NCI-H446 treated with DMSO at 0.1 percent for 48 hours (cell line): ENCODE measurements around the gene LSM3.

Experiments used
- DNase-seq: peaks from one replicate; lab custom pipeline; 2025; lab: John Stamatoyannopoulos, UW

Gene LSM3

DNA sequence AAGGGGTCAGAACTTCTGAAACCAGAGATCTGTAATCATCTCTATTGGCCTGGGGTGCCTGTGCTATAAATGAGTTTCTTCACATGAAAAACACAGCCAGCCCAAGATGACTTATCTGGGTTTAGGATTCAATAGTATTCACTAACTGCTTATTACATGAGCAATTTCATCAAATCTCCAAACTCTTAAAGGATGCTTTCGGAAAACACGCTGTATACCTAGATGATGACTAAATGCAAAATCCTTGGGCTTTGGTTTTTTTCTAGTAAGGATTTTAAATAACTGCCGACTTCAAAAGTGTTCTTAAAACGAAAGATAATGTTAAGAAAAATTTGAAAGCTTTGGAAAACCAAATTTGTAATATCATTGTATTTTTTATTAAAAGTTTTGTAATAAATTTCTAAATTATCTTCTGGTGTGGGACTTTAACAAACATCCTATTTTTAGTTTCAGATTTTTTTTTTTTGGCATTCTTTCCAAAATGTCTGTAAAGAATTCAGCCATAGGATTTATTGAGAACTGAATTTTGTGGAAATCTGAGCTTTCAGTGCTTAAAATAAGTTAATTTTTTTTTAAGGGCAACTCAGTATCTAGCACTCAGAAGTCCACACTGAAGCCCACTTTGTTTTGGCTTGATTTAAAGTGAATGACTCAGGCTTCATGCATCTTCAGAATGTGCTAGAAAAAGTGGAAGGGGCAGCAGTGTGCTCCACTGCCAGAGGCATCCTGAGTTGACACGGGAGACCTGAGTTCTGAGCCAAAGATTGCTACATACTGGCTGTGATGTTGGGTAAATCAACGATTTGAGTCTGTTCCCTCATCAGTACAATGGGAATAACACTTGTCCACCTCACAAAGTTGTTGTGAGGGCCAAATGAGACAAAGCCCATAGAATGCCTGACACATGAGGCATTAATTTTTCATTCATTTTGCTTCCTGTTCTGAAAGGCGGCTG is 35.1 kb upstream of the LSM3 start:
- DNase-seq, result no peak

DNA sequence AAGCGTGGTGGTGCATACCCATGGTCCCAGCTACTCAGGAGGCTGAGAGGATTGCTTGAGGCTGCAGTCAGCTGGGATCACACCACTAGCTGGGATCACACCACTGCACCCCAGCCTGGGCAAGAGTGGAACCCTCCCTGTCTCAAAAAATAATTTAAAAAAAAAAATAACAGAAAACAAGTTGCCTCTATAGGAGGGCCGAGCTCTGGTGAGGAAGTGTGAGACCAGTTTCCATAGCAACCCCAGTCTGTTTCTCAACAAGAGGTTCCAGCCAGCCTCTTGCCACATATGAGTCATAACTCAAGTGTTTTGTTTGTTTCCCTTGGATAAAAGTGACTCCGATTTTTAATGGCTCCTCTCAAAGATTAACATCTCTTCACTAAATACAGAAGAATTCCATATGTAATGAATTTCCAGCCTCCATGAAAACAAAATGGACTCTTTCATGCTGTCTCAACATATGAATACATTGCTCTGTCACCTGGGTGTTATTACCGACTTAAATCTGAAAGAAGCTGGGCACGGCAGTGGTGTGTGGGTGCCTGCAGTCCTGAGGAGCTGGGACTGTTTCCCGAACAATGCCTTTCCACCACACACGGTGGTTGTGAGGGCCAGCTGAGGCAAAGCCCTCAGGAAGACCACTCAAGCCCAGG is 34.1 kb upstream of the LSM3 start:
- peak; percentile 77 for DNase-seq

DNA sequence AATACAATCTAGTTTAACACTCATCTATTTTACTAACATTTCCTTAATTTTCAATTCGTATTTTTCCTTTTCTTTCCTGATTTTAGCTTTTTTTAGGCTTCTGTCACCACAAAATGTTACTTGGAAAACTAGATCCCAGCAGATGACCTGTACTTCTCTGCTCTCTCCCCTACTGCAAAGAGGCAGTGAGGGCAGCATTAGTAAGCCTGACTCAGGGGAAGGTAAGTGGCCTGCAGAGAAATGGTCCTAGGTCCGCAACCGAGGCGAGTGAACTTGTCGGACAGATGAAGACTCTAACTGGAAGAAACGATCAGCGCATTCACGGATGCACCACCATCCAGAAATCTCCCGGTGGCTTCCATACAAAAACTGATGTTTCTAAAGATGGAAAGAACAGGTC is 33.4 kb upstream of the LSM3 start:
- no peak for DNase-seq

DNA sequence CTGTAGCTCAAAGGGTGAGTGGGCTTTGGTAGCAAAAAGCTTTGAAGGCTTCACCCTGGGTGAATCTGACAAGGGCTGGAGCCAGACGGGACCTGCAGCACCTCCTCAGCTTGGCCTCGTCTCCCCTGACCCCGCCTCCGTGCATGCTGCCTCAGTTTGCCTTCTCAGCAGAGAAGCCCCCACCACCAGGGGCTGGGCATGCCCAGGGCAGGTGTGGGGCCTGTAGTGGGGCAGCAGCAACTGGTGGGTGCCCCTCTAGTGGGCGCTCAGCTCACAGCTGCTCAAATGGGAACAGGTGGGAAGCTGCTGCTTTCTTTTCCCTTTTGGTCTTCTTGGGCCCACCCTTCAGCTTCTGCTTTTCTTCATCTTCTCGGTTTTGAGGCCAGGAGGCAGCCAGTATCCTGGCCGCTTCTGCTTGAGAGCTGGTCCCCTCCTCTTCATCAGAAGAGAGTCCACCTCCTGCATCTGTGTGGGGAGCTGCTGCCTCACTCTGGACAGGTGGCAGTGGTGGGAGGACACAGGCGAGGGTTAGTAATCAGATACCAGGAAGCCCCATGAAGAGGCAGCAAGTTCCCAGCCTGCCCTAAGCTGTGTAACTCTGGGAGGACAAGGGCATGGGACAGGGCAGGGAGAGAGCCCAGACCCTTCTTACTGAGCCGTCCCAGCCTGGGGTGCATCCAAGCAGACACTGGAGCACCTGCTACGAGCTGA is 32.8 kb upstream of the LSM3 start:
- DNase-seq, result no peak

DNA sequence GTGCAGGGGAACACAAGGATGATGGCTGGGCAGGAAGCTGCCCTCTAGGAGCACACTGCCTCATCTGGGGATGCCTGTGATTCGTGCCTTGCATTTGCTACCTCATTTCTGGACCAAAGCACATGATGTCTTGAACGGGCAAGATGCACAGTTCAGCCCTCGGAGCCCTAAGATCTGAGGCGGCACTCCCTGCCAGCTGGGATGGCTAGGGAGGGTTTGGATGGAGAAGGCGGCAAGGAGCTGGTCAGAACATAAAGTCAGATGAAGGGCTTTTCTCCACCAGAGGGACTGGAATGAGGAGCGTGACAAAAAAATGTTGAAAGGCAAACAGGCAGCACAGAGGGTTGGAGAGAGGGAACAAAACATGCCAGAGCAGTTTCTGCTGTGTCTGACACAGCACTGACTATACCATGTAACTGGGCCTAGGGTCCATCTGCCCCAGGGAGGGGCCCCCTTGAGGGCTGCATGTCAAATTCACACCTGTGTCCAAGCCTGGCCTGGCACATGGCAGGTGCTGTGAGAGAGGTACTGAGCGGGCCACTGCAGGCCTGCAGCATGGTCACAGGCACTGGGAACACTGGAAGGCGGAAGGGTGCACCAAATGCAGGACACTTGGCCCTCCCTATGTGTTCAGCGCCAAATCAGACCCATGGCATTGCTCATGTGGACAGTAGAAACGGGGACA is 32.1 kb upstream of the LSM3 start:
- DNase-seq, result no peak

DNA sequence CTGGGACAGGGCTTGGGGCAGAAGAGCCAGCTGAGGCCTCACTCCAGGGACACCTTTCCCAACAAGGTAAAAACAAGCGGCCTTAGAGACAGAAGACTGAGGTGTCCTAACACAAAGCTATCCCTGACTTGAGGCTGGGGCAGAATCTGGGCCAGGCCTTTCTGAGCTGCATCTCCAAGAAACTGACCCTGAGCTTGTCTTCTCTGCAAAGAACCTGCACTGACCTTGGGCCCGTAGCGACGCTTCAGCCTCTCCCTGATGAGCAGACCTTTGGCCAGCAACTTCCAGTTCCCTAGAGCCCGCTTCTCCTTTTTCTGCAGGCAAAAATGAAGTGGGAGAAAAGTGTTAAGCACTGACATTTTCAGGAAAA is 31.6 kb upstream of the LSM3 start:
- no peak for DNase-seq

DNA sequence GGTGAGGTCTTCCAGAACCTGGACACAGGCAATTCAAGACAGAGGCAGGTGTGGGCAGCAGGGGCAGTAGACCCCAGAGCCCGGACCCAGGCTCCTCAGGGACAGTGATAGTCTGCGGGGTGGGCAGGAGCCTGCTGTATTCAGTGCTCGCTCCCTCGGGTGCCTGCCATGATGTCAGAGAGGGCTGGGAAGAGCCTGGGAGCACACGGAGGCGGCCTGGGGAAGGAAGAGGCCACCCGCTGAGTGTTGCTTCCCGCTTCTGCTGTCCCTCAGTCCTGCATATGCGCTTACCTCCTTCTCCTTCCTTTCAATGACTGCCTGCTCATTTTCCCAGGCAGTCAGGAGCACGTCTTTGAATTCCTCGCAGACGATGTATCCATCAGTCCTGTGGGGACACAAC is 31.0 kb upstream of the LSM3 start:
- no peak for DNase-seq

DNA sequence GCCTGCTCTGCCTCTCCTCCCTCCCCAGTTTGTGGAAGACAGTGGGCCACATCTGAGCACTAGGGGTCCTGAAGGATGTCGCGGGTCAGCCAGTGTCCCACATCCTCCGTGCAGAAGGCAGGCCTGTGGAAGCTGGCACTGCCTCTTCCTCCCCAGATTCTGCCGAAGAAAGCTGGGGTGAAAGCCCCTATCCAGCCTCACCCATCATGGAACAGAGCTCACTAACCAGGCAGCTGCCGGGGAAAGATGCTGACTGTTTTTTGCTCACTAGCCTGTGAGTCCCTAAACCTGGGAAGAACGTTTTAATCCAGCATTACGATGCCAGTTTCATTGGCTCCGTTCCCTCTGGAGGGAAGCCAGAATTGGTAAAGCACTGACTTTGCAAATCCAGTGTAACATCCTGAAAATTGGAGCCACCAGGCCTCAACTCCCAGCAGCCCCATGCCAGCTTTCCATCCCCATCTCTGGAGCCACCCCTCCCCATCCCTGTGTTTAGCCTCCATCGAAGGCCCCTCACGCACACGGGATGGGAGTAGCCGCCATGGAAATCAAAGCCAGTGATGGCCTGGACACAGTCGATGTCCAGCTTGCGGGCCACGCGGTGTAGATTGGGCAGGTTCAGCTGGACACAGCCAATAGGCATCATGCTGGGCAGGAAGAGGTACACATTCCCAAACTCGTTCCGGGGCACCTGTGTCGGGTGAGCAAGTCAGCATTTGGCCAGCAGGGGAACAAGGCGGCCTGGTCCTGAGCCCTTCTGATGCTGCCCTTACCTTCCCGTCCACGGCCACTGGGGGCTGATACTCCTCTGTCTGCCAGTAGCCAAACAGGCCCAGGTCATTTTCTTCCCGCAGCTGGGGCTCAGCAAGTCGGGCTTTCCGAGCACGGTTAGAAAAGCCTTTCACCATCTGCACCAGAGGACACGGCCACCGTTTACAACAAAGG is 30.3 kb upstream of the LSM3 start:
- no peak for DNase-seq

DNA sequence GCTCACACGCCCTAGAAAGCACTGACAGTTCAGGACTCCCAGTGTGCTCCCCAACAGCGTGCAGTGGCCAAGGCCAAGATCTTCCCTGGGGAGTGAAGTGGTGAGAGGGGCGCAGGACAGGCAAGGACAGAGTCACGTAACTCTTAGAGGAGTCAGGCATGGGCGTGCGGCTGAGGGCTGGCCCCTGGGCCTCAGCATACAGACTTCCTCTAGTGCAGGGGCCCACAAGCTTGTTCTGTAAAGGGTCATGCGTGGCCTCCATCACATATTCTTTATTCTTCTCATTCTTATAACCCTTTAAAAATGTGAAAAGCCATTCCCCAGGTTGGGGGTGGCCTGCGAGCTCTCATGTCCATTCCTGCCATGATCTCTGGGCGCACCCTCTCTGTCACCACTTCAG is 28.5 kb upstream of the LSM3 start:
- DNase-seq, result no peak

DNA sequence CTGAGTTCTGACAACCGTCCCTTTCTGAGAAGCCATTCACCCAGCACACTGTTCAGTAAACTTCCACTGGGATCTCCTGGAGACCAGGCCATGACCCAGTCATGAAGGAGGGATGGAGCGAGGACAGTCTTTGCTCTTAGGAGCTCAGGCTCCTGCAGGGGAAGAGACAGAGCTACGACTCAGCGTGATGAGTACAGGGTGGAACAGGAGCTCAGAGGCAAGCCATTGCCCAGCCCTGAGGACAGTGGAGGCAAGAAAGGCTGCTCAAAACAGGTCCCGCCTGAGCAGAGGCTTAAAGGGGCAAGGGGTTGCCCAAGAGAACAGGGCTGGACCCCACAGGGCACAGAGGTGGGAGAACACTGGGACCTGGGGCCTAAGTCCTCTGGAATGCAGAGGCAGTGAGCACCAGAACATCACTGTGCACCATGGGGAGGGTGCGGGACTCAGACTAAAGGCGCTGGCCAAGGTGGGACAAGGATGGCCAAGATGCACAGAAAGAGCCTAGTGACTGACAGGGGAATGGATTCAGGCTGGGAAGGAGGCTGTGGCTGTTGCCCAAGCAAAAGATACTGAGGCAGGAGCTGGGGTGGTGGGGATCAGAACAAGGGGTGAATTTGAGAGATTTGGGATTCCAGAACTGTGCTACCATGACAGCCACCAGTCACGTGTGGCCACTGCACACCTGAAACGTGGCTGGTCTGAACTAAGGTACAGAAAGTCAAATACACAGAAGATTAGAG is 28.0 kb upstream of the LSM3 start:
- DNase-seq, result no peak

DNA sequence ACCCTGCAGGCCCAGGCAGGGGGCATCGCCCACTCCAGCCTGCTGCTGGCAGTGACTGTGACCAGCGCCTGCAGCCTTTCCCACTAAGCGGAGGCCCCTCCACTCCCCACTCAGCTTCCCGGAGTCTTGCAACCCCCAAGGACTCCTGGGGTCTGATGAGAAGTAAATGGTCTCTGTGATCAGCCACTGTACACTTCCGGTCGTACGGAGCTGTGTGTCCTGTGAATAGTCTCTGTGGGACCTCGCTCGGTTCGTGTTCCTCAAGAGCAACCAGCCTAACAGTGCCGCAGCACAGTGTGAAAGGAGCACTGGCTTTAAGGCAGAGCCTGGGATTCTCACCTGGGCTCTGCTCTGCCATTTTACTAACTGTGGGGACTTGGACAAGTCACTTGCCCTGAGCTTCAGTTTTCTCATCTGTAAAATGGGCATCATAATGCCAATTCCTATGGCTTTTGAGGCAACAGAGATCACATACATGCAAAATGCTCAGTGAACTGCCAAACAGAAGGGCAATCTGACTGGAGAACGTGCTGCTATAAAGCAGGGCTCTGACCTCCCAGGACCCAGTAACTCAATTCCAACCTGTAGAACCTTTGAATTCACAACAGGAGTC is 27.0 kb upstream of the LSM3 start:
- DNase-seq, result no peak

DNA sequence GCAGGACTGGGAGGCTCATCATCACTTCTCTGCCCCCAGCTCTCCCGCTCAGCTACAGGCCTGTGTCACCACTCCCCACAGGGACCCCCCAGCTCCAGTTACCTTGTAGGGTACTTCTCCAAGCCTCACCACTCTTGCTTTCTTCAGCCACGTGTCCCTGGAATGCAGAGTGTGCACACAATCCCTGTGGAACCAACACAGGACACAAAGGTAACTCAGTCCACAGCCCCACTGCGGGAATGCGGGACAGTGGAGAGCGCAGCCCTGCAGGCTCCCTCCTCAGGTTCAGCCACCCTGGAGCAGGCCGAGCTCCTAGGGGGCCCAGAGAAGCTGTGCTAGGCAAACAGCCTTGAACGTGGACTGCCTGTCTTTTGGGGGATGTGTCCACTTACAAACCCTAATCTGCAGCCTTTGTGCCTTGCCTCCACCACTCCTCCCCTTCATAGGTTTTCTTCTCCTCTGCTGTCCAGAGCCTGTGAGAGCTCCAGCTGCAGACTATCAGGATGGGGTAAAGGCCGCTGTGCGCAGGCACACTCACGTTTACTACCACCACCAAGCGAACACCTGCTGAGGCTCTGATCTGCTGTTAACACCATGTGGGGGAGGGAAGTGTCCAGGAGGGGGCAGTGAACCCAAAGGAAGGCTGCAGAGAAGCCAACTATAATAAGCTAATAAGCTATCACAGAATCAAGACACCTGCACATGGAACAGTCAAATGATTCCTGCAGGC is 26.2 kb upstream of the LSM3 start:
- no peak for DNase-seq

DNA sequence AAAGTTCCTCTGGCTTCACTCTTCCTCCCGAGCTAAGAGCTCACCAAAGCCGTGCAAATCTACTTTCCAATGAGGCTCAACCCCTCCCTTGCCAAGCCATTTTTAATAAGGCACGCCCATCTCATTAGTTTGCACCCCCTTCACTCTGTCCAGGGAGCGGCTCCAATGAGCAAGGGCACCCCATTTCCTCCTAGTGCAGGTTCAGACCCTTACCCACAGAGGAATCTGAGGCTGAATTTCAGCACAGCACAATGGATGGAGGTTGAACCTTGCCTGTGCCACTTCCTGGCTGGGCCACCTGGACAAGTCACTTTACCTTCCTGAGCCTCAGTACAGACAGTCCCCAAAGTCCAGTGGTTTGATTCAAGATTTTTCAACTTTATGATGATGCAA is 25.7 kb upstream of the LSM3 start:
- no peak for DNase-seq

DNA sequence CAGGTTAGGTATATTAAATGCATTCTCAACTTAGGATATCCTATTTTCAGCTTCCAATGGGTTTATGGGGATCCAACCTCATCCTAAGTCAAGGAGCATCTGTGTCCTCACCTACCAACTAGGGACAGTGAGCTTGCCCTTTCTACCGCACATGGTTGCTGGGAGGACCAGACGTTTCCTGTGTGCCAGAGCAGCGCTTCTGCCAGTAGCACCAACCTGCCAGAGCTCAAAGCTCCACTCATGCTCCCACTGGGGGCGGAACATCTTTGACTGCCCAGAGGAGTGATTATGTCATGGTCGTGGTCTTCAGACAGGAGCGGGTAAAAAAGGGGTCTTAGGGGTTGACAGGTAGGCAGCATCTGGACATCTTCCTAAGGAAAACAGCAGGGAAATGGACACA is 25.0 kb upstream of the LSM3 start:
- no peak for DNase-seq

DNA sequence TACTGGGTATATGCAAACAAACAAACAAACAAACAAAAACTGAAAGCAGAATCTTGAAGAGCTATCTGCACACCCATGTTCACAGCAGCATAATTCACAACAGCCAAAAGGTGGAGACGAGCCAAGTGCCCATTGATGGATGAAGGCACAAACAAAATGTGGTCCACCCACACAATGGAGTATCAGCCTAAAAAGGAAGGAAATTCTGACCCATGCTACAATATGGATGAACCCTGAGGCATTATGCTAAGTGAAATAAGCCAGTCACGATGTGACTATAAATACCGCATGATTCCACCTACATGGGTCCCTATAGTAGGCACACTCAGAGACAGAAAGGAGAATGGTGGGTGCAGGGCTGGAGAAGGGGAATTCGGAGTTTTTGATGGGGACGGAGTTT is 24.3 kb upstream of the LSM3 start:
- no peak for DNase-seq

DNA sequence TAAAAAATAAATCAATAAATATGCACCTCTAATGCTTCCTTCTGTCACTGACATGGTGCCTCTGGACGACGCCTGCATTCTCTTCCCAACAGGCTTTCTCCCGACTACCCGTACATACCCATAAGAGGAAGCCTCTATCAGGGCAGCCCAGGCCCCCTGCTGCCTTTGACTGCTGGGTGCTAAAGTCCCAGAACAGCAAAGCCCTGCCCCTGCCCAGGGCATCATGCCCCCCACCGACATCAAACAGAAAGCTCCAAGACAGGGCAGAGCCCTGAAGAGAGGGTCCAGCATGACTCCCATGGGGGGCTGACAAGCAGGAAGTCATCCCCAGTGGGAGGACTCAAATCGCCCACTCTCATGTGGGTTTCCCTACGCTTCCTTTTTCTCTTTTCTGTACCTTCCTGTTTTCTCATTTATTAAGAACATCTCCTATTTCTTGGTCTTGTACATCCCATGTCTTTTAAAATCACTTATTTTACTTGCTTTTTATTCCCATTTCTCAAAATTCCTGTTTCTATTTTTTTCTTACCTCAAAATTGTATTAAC is 23.6 kb upstream of the LSM3 start:
- DNase-seq, result no peak

DNA sequence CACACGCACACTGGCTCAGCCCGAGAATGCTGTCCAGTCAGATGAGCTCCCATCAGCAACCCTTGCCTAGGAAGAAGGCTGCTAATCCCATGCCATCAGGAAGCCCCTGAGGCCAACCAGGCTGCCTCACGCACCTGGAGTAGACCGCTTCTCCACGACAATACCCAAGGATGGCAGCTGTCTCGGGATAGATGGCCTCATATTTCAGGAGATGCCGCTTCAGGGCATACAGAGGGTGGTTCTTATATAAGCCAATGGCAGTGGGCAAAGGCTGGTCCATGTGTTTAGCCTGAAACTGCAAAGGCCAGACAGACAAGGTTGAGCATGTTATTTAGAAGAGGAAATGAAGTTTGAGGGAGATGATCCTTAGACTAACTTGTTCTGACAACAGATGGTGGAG is 22.4 kb upstream of the LSM3 start:
- no peak for DNase-seq

DNA sequence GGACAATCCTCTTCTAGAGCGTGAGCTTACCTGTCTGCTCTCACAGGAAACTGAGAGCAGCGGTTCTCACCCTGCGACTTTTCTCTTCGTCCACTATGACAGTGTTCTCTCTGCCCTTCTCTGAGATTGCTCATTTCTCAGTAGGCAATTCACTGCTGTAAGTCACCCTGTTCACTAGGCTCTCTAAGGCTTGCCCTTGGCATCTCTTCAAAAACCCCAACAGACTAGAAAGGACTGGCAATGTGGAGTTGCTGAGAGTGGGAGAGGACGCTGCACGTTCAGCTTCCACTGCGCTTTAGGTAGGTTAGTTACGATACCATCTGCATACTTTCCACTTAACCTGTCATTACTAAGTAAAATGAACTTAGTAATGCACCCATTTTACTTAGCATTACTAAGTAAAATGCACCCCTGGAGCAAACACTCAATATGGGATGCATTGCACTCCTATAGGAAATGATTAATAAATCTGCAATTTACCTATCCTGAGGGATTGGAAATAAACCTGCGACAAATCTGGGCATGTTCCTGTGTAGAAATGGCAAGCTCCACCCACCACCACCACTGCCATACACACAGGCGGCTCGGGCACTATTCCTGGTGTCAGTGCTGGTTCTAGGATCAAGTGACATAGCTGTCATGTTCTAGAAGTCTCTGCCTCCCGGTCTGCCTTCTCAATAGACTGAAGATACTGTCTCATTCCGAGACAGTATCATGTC is 21.6 kb upstream of the LSM3 start:
- DNase-seq, result no peak
